Panc1 (cell line): Measurements from ENCODE around the gene KCNMA1. TPM values are rescaled to one million over a fixed set of nuclear protein-coding genes. Genes with fewer than 3 reads are reported as not detected.

Experiments used
- ATAC-seq: fragments of 200-7000 bp; cut with Tn5 transposase; 2 replicates; pipeline ENCODE4 v1.9.1; 2020; ENCODE audit warnings: mild to moderate bottlenecking, moderate library complexity
- BruUV-seq: library from RNA; stranded (reverse); fragments of 400-500 nt; replicated peaks from 2 replicates; lab custom pipeline; 2021; lab: Mats Ljungman, UMichigan
- CTCF ChIA-PET: fragments of 300-600 bp; sonication (Branson Sonifier 250); formaldehyde crosslinking; loops from one replicate; lab custom pipeline; 2022; ENCODE audit warnings: antibody characterized with exemption; lab: Charles Lee
- POLR2A ChIA-PET: fragments of 300-600 bp; sonication (Branson Sonifier 250); formaldehyde crosslinking; loops from one replicate; lab custom pipeline; 2022; ENCODE audit warnings: antibody characterized with exemption; lab: Charles Lee
- DNase-seq: peaks from one replicate; pipeline ENCODE4 v3.0.0-alpha.2; 2010; ENCODE audit warnings: low read depth, low spot score
- H3K27ac ChIP-seq: 2 replicates; pipeline ENCODE4 v1.5.1; 2011; ENCODE audit warnings: mild to moderate bottlenecking, low read length, inconsistent platforms
- H3K27me3 ChIP-seq: fragments of 200-500 bp; sonication (Bioruptor generic); 2 replicates; pipeline ENCODE4 v1.6.0; 2014; ENCODE audit warnings: low read length, inconsistent platforms; ENCODE audit not compliant: control insufficient read depth, insufficient read depth
- H3K36me3 ChIP-seq: fragments of 200-500 bp; sonication (Bioruptor generic); 2 replicates; pipeline ENCODE4 v1.5.1; 2014; ENCODE audit warnings: inconsistent platforms, mild to moderate bottlenecking, low read length, moderate library complexity; ENCODE audit not compliant: control insufficient read depth, insufficient read depth
- H3K4me1 ChIP-seq: 2 replicates; pipeline ENCODE4 v1.5.1; 2011; ENCODE audit warnings: inconsistent platforms, mild to moderate bottlenecking, low read length, moderate library complexity; ENCODE audit not compliant: control insufficient read depth, insufficient read depth
- H3K4me3 ChIP-seq, 2 experiments: 2 replicates each; pipeline ENCODE4 v1.5.1; 2011 to 2012; ENCODE audit warnings: low read depth in 2 of 2, low read length in 2 of 2, mild to moderate bottlenecking in 2 of 2, inconsistent platforms in 1 of 2, moderate library complexity in 1 of 2
- H3K9me3 ChIP-seq: fragments of 200-500 bp; sonication (Bioruptor generic); 2 replicates; pipeline ENCODE4 v1.5.1; 2014; ENCODE audit warnings: low read depth, mild to moderate bottlenecking, inconsistent platforms, low read length, moderate library complexity; ENCODE audit not compliant: control insufficient read depth, insufficient read depth
- CTCF ChIP-seq: fragments of 450-650 bp; IDR thresholded peaks from 2 replicates; pipeline ENCODE4 v1.5.1; 2017; ENCODE audit warnings: mild to moderate bottlenecking
- POLR2AphosphoS5 ChIP-seq: IDR thresholded peaks from 2 replicates; pipeline ENCODE4 v1.6.1; 2012; ENCODE audit warnings: mild to moderate bottlenecking, low read depth, low read length, moderate library complexity
- SIN3A ChIP-seq: IDR thresholded peaks from 2 replicates; pipeline ENCODE4 v1.6.1; 2012; ENCODE audit warnings: low read depth, mild to moderate bottlenecking, low read length, moderate library complexity, borderline replicate concordance; ENCODE audit not compliant: insufficient read depth
- TCF7L2 ChIP-seq: IDR thresholded peaks from 2 replicates; pipeline ENCODE4 v1.6.1; 2011; ENCODE audit warnings: mild to moderate bottlenecking, low read depth, low read length, inconsistent platforms
- in situ Hi-C: cut with HindIII; loops from 2 replicates; pipeline ENCODE4 v1.10.0; 2016; ENCODE audit warnings: low sequenced_read_pairs, low pct_unique_long_range_greater_than_20kb
- intact Hi-C: fragments of 100-400 bp; cut with micrococcal nuclease; formaldehyde crosslinking; loops from one replicate; pipeline ENCODE4 v1.10.0; 2022; ENCODE audit not compliant: unreplicated experiment
- total RNA-seq: library from RNA; stranded (reverse); gene quantifications from one replicate; pipeline ENCODE4 v1.2.1, GENCODE V29; 2021; ENCODE audit not compliant: unreplicated experiment
- TF ChIP-seq, protein P1 (sequence below), 2 experiments: IDR thresholded peaks; 2 replicates each; pipeline ENCODE4 v1.6.1; 2011 to 2012; ENCODE audit warnings: low read depth in 2 of 2, control low read depth in 1 of 2, low read length in 1 of 2, mild to moderate bottlenecking in 1 of 2, moderate library complexity in 1 of 2; ENCODE audit not compliant: insufficient read depth in 1 of 2

Gene KCNMA1
- total RNA-seq, 1 experiment from 2014 or later, result 91.9 TPM

DNA sequence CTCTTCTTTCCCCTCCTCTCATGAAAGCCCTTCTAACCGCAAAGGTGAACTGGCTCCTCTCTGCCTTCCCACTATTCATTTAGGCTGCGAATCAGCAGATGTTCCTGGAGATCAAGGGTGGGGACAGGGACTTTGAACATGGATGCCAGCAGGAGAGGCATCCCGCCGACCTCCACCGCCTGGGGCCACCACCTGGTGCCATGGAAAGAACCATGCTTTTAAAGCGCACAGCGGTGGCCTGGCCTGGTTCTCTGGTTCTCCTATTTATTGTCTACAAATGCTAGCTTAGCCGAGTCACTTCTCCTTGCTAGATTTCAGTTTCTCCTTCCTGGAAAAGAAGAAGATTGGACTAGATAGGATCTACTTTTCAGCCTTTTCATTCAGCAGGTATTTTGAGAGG, 43.2 kb upstream of the KCNMA1 start:
- intact Hi-C loops, result no loop called here
- no peak for ATAC-seq
- Histone ChIP-seq H3K27ac (no peak overlapping the region), H3K9me3 (no peaks in the 10 kb centered on the region), H3K36me3 (no peaks in the 10 kb centered on the region), H3K27me3 (peaks cover 11% of the 10 kb centered on the region), H3K4me3 (no peak overlapping the region), H3K4me1 (no peaks in the 10 kb centered on the region)
- TF ChIP-seq CTCF (no peak), TCF7L2 (no peak)
- no TSS peak for BruUV-seq
- ChIA-PET CTCF (no interaction called here), POLR2A (no interaction called here)
- no peak for DNase-seq
- in situ Hi-C loops, result no loop called here

GRCh38 chr10:77680065-77680464, 42.5 kb upstream of the KCNMA1 start:
- Histone ChIP-seq H3K36me3 (no peaks in the 10 kb centered on the region), H3K4me3 (no peak overlapping the region), H3K4me1 (no peaks in the 10 kb centered on the region), H3K27me3 (peaks cover 11% of the 10 kb centered on the region), H3K27ac (no peak overlapping the region), H3K9me3 (no peaks in the 10 kb centered on the region)
- TF ChIP-seq, protein P1, sequence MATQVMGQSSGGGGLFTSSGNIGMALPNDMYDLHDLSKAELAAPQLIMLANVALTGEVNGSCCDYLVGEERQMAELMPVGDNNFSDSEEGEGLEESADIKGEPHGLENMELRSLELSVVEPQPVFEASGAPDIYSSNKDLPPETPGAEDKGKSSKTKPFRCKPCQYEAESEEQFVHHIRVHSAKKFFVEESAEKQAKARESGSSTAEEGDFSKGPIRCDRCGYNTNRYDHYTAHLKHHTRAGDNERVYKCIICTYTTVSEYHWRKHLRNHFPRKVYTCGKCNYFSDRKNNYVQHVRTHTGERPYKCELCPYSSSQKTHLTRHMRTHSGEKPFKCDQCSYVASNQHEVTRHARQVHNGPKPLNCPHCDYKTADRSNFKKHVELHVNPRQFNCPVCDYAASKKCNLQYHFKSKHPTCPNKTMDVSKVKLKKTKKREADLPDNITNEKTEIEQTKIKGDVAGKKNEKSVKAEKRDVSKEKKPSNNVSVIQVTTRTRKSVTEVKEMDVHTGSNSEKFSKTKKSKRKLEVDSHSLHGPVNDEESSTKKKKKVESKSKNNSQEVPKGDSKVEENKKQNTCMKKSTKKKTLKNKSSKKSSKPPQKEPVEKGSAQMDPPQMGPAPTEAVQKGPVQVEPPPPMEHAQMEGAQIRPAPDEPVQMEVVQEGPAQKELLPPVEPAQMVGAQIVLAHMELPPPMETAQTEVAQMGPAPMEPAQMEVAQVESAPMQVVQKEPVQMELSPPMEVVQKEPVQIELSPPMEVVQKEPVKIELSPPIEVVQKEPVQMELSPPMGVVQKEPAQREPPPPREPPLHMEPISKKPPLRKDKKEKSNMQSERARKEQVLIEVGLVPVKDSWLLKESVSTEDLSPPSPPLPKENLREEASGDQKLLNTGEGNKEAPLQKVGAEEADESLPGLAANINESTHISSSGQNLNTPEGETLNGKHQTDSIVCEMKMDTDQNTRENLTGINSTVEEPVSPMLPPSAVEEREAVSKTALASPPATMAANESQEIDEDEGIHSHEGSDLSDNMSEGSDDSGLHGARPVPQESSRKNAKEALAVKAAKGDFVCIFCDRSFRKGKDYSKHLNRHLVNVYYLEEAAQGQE (IDR thresholded peaks at IDR 0.05; ENCODE audit: insufficient read depth in 1 of 2, low read depth in 2 of 2, low read length in 1 of 2), result peak; percentile 68 to 75
- TF ChIP-seq SIN3A, result no peak
- ATAC-seq (no peak), DNase-seq (no peak)
- CTCF ChIA-PET, result no interaction called here
- in situ Hi-C loops, result no loop called here
- no TSS peak for BruUV-seq
- POLR2A ChIA-PET, result no interaction called here
- intact Hi-C loops, result no loop called here

DNA sequence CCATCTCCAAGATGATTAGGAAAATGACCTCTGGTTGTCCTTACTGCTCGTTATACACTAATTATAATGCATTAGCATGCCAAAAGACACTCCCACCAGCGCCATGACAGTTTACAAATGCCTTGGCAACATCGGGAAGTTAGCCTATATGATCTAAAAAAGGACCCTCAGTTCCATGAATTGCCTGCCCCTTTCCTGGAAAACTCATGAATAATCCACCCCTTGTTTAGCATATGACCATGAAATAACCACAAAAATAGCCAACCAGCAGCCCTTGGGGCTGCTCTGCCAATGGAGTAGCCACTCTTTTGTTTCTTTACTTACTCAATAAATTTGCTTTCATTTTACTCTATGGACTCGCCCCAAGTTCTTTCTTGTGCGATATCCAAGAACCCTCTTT, 41.6 kb upstream of the KCNMA1 start:
- BruUV-seq, result no TSS peak
- Histone ChIP-seq H3K4me3 (no peak overlapping the region), H3K9me3 (no peaks in the 10 kb centered on the region), H3K27me3 (peaks cover 12% of the 10 kb centered on the region), H3K36me3 (no peaks in the 10 kb centered on the region), H3K27ac (no peak overlapping the region), H3K4me1 (no peaks in the 10 kb centered on the region)
- TF ChIP-seq CTCF (no peak), TCF7L2 (no peak), SIN3A (no peak), POLR2AphosphoS5 (no peak)
- TF ChIP-seq, protein P1 (IDR thresholded peaks at IDR 0.05; ENCODE audit: insufficient read depth in 1 of 2, low read depth in 2 of 2, low read length in 1 of 2), result no peak
- DNase-seq (no peak), ATAC-seq (no peak)
- intact Hi-C loops, result no loop called here
- POLR2A ChIA-PET, result no interaction called here
- CTCF ChIA-PET, result no interaction called here
- in situ Hi-C loops, result no loop called here
